ENCODE measurements around the gene EIF3L.

DNA sequence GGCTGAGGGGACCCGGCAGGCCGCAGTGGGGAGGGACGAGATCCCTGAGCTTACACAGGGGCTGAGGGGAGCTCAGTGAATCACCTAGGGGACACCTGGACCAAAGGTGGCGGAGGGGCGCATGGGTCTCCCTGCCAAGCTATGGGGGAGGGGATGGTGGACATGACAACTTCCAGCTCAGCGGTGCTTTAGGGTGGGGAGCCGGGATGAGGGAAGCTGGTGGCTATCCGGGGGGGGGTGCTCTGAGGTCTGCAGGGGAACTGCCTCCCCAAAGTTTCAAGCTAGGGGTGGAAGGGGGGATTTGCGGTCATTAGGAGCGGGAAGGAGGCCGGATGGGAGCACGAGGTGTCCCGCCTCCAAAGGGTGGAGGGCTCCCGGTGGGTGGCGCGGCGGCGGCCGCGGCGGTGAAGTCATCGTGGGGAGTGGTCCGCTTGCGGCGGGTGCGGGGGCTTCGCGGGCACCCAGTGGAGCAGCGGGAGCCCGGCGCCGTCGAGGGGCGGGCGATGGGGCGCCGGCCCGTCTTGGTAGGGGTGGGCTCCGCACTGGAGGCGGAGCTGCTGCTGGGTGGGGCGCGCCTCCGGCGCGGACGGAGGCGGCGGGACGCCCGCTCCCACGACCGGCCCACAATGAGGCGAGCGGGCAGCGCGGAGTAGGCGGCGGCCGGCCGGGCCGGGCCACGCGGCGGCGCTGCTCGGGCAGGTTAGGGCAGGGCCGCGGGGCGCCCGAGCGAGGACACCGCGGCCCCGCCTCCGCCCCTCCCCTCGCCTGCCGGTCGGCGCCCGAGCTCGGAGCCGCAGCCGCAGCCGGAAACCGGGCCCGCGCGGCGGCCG is 56.5 kb downstream of the EIF3L start, which contains the start of gene MICALL1:
- TF ChIP-seq, protein P1, sequence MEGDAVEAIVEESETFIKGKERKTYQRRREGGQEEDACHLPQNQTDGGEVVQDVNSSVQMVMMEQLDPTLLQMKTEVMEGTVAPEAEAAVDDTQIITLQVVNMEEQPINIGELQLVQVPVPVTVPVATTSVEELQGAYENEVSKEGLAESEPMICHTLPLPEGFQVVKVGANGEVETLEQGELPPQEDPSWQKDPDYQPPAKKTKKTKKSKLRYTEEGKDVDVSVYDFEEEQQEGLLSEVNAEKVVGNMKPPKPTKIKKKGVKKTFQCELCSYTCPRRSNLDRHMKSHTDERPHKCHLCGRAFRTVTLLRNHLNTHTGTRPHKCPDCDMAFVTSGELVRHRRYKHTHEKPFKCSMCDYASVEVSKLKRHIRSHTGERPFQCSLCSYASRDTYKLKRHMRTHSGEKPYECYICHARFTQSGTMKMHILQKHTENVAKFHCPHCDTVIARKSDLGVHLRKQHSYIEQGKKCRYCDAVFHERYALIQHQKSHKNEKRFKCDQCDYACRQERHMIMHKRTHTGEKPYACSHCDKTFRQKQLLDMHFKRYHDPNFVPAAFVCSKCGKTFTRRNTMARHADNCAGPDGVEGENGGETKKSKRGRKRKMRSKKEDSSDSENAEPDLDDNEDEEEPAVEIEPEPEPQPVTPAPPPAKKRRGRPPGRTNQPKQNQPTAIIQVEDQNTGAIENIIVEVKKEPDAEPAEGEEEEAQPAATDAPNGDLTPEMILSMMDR (IDR thresholded peaks at IDR 0.05 in 2 of 3, conservative IDR thresholded peaks at IDR 0.05 in 1 of 3; ENCODE audit: control insufficient read depth in 2 of 3, extremely low read depth in 1 of 3, insufficient read depth in 1 of 3, low read depth in 3 of 3, low read length in 3 of 3), result peak in 2 of 3 experiments; percentile 17 to 60; a peak in 3 of 6 replicates
- no peak for TF ChIP-seq FOXK2 (IDR thresholded peaks at IDR 0.05)
- TF ChIP-seq SRF (IDR thresholded peaks at IDR 0.05; ENCODE audit: low read depth in 2 of 2, low read length in 2 of 2), result no peak
- TF ChIP-seq, protein P2, sequence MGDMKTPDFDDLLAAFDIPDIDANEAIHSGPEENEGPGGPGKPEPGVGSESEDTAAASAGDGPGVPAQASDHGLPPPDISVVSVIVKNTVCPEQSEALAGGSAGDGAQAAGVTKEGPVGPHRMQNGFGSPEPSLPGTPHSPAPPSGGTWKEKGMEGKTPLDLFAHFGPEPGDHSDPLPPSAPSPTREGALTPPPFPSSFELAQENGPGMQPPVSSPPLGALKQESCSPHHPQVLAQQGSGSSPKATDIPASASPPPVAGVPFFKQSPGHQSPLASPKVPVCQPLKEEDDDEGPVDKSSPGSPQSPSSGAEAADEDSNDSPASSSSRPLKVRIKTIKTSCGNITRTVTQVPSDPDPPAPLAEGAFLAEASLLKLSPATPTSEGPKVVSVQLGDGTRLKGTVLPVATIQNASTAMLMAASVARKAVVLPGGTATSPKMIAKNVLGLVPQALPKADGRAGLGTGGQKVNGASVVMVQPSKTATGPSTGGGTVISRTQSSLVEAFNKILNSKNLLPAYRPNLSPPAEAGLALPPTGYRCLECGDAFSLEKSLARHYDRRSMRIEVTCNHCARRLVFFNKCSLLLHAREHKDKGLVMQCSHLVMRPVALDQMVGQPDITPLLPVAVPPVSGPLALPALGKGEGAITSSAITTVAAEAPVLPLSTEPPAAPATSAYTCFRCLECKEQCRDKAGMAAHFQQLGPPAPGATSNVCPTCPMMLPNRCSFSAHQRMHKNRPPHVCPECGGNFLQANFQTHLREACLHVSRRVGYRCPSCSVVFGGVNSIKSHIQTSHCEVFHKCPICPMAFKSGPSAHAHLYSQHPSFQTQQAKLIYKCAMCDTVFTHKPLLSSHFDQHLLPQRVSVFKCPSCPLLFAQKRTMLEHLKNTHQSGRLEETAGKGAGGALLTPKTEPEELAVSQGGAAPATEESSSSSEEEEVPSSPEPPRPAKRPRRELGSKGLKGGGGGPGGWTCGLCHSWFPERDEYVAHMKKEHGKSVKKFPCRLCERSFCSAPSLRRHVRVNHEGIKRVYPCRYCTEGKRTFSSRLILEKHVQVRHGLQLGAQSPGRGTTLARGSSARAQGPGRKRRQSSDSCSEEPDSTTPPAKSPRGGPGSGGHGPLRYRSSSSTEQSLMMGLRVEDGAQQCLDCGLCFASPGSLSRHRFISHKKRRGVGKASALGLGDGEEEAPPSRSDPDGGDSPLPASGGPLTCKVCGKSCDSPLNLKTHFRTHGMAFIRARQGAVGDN (IDR thresholded peaks at IDR 0.05), result no peak
- TF ChIP-seq ZNF274 (IDR thresholded peaks at IDR 0.05; ENCODE audit: insufficient read depth, insufficient read length), result no peak
- TF ChIP-seq RBBP5 (conservative IDR thresholded peaks at IDR 0.05), result no peak
- TF ChIP-seq, protein P3, sequence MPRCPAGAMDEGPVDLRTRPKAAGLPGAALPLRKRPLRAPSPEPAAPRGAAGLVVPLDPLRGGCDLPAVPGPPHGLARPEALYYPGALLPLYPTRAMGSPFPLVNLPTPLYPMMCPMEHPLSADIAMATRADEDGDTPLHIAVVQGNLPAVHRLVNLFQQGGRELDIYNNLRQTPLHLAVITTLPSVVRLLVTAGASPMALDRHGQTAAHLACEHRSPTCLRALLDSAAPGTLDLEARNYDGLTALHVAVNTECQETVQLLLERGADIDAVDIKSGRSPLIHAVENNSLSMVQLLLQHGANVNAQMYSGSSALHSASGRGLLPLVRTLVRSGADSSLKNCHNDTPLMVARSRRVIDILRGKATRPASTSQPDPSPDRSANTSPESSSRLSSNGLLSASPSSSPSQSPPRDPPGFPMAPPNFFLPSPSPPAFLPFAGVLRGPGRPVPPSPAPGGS (IDR thresholded peaks at IDR 0.05; ENCODE audit: borderline replicate concordance, insufficient read depth, low read depth, low read length, poor library complexity, severe bottlenecking), result no peak
- TF ChIP-seq MXI1 (IDR thresholded peaks at IDR 0.05; ENCODE audit: low read depth, low read length), result peak; percentile 65; the same call in 1 of the 2 replicates
- peak; percentile 63 for TF ChIP-seq POLR2A (IDR thresholded peaks at IDR 0.05; ENCODE audit: low read depth, low read length)
- no peak for TF ChIP-seq EP300 (IDR thresholded peaks at IDR 0.05; ENCODE audit: borderline replicate concordance in 1 of 2, control insufficient read depth in 1 of 2, low read depth in 2 of 2, low read length in 2 of 2)
- no peak for TF ChIP-seq CREM (IDR thresholded peaks at IDR 0.05; ENCODE audit: low read depth)
- no peak; the same call in 1 of the 2 replicates for TF ChIP-seq POLR2AphosphoS5 (IDR thresholded peaks at IDR 0.05; ENCODE audit: low read length)
- TF ChIP-seq, protein P4, sequence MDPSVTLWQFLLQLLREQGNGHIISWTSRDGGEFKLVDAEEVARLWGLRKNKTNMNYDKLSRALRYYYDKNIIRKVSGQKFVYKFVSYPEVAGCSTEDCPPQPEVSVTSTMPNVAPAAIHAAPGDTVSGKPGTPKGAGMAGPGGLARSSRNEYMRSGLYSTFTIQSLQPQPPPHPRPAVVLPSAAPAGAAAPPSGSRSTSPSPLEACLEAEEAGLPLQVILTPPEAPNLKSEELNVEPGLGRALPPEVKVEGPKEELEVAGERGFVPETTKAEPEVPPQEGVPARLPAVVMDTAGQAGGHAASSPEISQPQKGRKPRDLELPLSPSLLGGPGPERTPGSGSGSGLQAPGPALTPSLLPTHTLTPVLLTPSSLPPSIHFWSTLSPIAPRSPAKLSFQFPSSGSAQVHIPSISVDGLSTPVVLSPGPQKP (IDR thresholded peaks at IDR 0.05; ENCODE audit: low read depth, low read length), result no peak
